ENCODE measurements around the gene PCBP3. TPM values are rescaled to one million over a fixed set of nuclear protein-coding genes. Genes with fewer than 3 reads are reported as not detected.
"Not testable (repeated sequence)": the region's sequence is repeated elsewhere in the genome, so short reads cannot be mapped to it uniquely, and the experiment has no call there.

The PCBP3 gene
- total RNA-seq, 1 experiment from 2014 or later: not detected

- H3K27ac ChIP-seq (ENCODE audit: low read length): no peak overlapping the region
- no peaks in the 10 kb centered on the region for H3K4me1 ChIP-seq (ENCODE audit: low read length)
- no peaks in the 10 kb centered on the region for H3K36me3 ChIP-seq (ENCODE audit: insufficient read depth, low read length)
- no peaks in the 10 kb centered on the region for H4K20me1 ChIP-seq (ENCODE audit: insufficient read depth, low read depth, low read length)
- no peaks in the 10 kb centered on the region for H3K79me2 ChIP-seq (ENCODE audit: low read length)
- no peak overlapping the region for H2AFZ ChIP-seq (ENCODE audit: low read length)
- H3K9ac ChIP-seq (ENCODE audit: low read length): no peak overlapping the region
- no peak overlapping the region for H3K4me3 ChIP-seq (ENCODE audit: low read length)
- H3K4me2 ChIP-seq (ENCODE audit: low read depth, low read length, poor library complexity, severe bottlenecking): no peak overlapping the region
- no peak for DNase-seq
- H3K27me3 ChIP-seq (ENCODE audit: low read length): no peaks in the 10 kb centered on the region
- H3K9me3 ChIP-seq (ENCODE audit: low read length): no peaks in the 10 kb centered on the region
- no peaks in the 10 kb centered on the region for H3K9me2 ChIP-seq (replicated peaks; ENCODE audit: insufficient read depth, low read length)
These were observed 329.4 kb downstream of the PCBP3 start for GRCh38 chr21:45972716-45973474.

GRCh38 chr21:45973475-45974072 lies 330.0 kb downstream of the PCBP3 start:
- Histone ChIP-seq H3K4me3 (ENCODE audit: low read length) (no peak overlapping the region), H4K20me1 (ENCODE audit: insufficient read depth, low read depth, low read length) (no peaks in the 10 kb centered on the region), H3K27ac (ENCODE audit: low read length) (no peak overlapping the region), H3K9me2 (replicated peaks; ENCODE audit: insufficient read depth, low read length) (no peaks in the 10 kb centered on the region), H3K4me1 (ENCODE audit: low read length) (no peaks in the 10 kb centered on the region), H3K79me2 (ENCODE audit: low read length) (no peaks in the 10 kb centered on the region), H3K4me2 (ENCODE audit: low read depth, low read length, poor library complexity, severe bottlenecking) (no peak overlapping the region), H2AFZ (ENCODE audit: low read length) (no peak overlapping the region), H3K9ac (ENCODE audit: low read length) (no peak overlapping the region), H3K27me3 (ENCODE audit: low read length) (no peaks in the 10 kb centered on the region), H3K9me3 (ENCODE audit: low read length) (no peaks in the 10 kb centered on the region), H3K36me3 (ENCODE audit: insufficient read depth, low read length) (no peaks in the 10 kb centered on the region)
- DNase-seq: peak; percentile 42

- H3K4me1 ChIP-seq (ENCODE audit: low read length): no peaks in the 10 kb centered on the region
- H3K79me2 ChIP-seq (ENCODE audit: low read length): no peaks in the 10 kb centered on the region
- H3K27ac ChIP-seq (ENCODE audit: low read length): no peak overlapping the region
- H3K9me3 ChIP-seq (ENCODE audit: low read length): no peaks in the 10 kb centered on the region
- no peak overlapping the region for H3K4me3 ChIP-seq (ENCODE audit: low read length)
- no peaks in the 10 kb centered on the region for H4K20me1 ChIP-seq (ENCODE audit: insufficient read depth, low read depth, low read length)
- H3K9me2 ChIP-seq (replicated peaks; ENCODE audit: insufficient read depth, low read length): no peaks in the 10 kb centered on the region
- no peak overlapping the region for H3K9ac ChIP-seq (ENCODE audit: low read length)
- H3K4me2 ChIP-seq (ENCODE audit: low read depth, low read length, poor library complexity, severe bottlenecking): no peak overlapping the region
- H3K27me3 ChIP-seq (ENCODE audit: low read length): no peaks in the 10 kb centered on the region
- DNase-seq: no peak
- H3K36me3 ChIP-seq (ENCODE audit: insufficient read depth, low read length): no peaks in the 10 kb centered on the region
- no peak overlapping the region for H2AFZ ChIP-seq (ENCODE audit: low read length)
These were observed 330.8 kb downstream of the PCBP3 start for GRCh38 chr21:45974073-45975019.

GRCh38 chr21:45975020-45975666 lies 331.6 kb downstream of the PCBP3 start:
- Histone ChIP-seq H3K27me3 (ENCODE audit: low read length) (no peaks in the 10 kb centered on the region), H3K9me2 (replicated peaks; ENCODE audit: insufficient read depth, low read length) (no peaks in the 10 kb centered on the region), H3K27ac (ENCODE audit: low read length) (no peak overlapping the region), H3K79me2 (ENCODE audit: low read length) (no peaks in the 10 kb centered on the region), H3K4me1 (ENCODE audit: low read length) (no peaks in the 10 kb centered on the region), H4K20me1 (ENCODE audit: insufficient read depth, low read depth, low read length) (no peaks in the 10 kb centered on the region), H3K36me3 (ENCODE audit: insufficient read depth, low read length) (no peaks in the 10 kb centered on the region), H3K9ac (ENCODE audit: low read length) (no peak overlapping the region), H2AFZ (ENCODE audit: low read length) (no peak overlapping the region), H3K4me3 (ENCODE audit: low read length) (no peak overlapping the region), H3K4me2 (ENCODE audit: low read depth, low read length, poor library complexity, severe bottlenecking) (no peak overlapping the region), H3K9me3 (ENCODE audit: low read length) (no peaks in the 10 kb centered on the region)
- DNase-seq: no peak

GRCh38 chr21:45975667-45976409 lies 332.3 kb downstream of the PCBP3 start:
- H3K4me3 ChIP-seq (ENCODE audit: low read length); H2AFZ ChIP-seq (ENCODE audit: low read length); H3K9ac ChIP-seq (ENCODE audit: low read length); H3K9me3 ChIP-seq (ENCODE audit: low read length); H3K79me2 ChIP-seq (ENCODE audit: low read length); H3K4me2 ChIP-seq (ENCODE audit: low read depth, low read length, poor library complexity, severe bottlenecking); H3K27ac ChIP-seq (ENCODE audit: low read length); H3K4me1 ChIP-seq (ENCODE audit: low read length); H3K27me3 ChIP-seq (ENCODE audit: low read length); H3K36me3 ChIP-seq (ENCODE audit: insufficient read depth, low read length); H4K20me1 ChIP-seq (ENCODE audit: insufficient read depth, low read depth, low read length); DNase-seq; H3K9me2 ChIP-seq (replicated peaks; ENCODE audit: insufficient read depth, low read length): not testable (repeated sequence)

- Histone ChIP-seq H3K4me3 (ENCODE audit: low read length) (no peak overlapping the region), H3K27ac (ENCODE audit: low read length) (no peak overlapping the region), H4K20me1 (ENCODE audit: insufficient read depth, low read depth, low read length) (no peaks in the 10 kb centered on the region), H3K36me3 (ENCODE audit: insufficient read depth, low read length) (no peaks in the 10 kb centered on the region), H3K4me1 (ENCODE audit: low read length) (no peaks in the 10 kb centered on the region), H3K9me2 (replicated peaks; ENCODE audit: insufficient read depth, low read length) (no peaks in the 10 kb centered on the region), H3K9ac (ENCODE audit: low read length) (no peak overlapping the region), H2AFZ (ENCODE audit: low read length) (no peak overlapping the region), H3K4me2 (ENCODE audit: low read depth, low read length, poor library complexity, severe bottlenecking) (no peak overlapping the region), H3K9me3 (ENCODE audit: low read length) (no peaks in the 10 kb centered on the region), H3K79me2 (ENCODE audit: low read length) (no peaks in the 10 kb centered on the region), H3K27me3 (ENCODE audit: low read length) (no peaks in the 10 kb centered on the region)
- no peak for DNase-seq
These were observed 333.3 kb downstream of the PCBP3 start for GRCh38 chr21:45976701-45977311.

- Histone ChIP-seq H3K27ac (ENCODE audit: low read length) (no peak overlapping the region), H4K20me1 (ENCODE audit: insufficient read depth, low read depth, low read length) (no peaks in the 10 kb centered on the region), H3K4me2 (ENCODE audit: low read depth, low read length, poor library complexity, severe bottlenecking) (no peak overlapping the region), H2AFZ (ENCODE audit: low read length) (no peak overlapping the region), H3K9me2 (replicated peaks; ENCODE audit: insufficient read depth, low read length) (no peaks in the 10 kb centered on the region), H3K9me3 (ENCODE audit: low read length) (no peaks in the 10 kb centered on the region), H3K27me3 (ENCODE audit: low read length) (no peaks in the 10 kb centered on the region), H3K36me3 (ENCODE audit: insufficient read depth, low read length) (no peaks in the 10 kb centered on the region), H3K79me2 (ENCODE audit: low read length) (no peaks in the 10 kb centered on the region), H3K9ac (ENCODE audit: low read length) (no peak overlapping the region), H3K4me1 (ENCODE audit: low read length) (no peaks in the 10 kb centered on the region), H3K4me3 (ENCODE audit: low read length) (no peak overlapping the region)
- DNase-seq: no peak
These were observed 333.9 kb downstream of the PCBP3 start for GRCh38 chr21:45977396-45977795.
